Activated naive CD8-positive, alpha-beta T cell treated with anti-CD3 and anti-CD28 coated beads for 36 hours (primary cell): ENCODE data around the gene ARL17A. TPM values are rescaled to one million over a fixed set of nuclear protein-coding genes. Genes with fewer than 3 reads are reported as not detected.
"Not testable (repeated sequence)": the region's sequence is repeated elsewhere in the genome, so short reads cannot be mapped to it uniquely, and the experiment has no call there.

Source experiments
- DNase-seq: peaks from one replicate; pipeline ENCODE4 v3.0.0; 2021
- H3K27ac Mint-ChIP-seq: one replicate; pipeline ENCODE4 v1.8.0; 2022; ENCODE audit warnings: mild to moderate bottlenecking, moderate library complexity, mixed read lengths
- H3K27me3 Mint-ChIP-seq: one replicate; pipeline ENCODE4 v1.8.0; 2022; ENCODE audit warnings: mild to moderate bottlenecking, mixed read lengths
- H3K36me3 Mint-ChIP-seq: one replicate; pipeline ENCODE4 v1.8.0; 2021; ENCODE audit warnings: mild to moderate bottlenecking, mixed read lengths
- H3K4me1 Mint-ChIP-seq: one replicate; pipeline ENCODE4 v1.8.0; 2021; ENCODE audit warnings: mixed read lengths
- H3K4me3 Mint-ChIP-seq: one replicate; pipeline ENCODE4 v1.8.0; 2022; ENCODE audit warnings: mild to moderate bottlenecking, moderate library complexity, mixed read lengths
- H3K9me3 Mint-ChIP-seq: one replicate; pipeline ENCODE4 v1.8.0; 2022; ENCODE audit warnings: mixed read lengths
- total RNA-seq, 2 experiments: library from RNA; stranded (reverse); gene quantifications; one replicate each; pipeline ENCODE4 v1.2.3, GENCODE V29; 2021

ARL17A gene
- total RNA-seq = 10 to 100 TPM; 10.4 to 13.0 TPM

- H3K4me3 Mint-ChIP-seq, H3K36me3 Mint-ChIP-seq, H3K9me3 Mint-ChIP-seq, H3K27me3 Mint-ChIP-seq, H3K4me1 Mint-ChIP-seq, H3K27ac Mint-ChIP-seq: not testable (repeated sequence)
- DNase-seq = peak; percentile 88
These were observed at the start of gene ARL17A for GRCh38 chr17:46579083-46580075. Gene ARL17A, minus strand, starts transcription at chr17:46579691. Its CDS starts 3,369 bp downstream, at chr17:46576322.

GRCh38 chr17:46628753-46629436 is 49.4 kb upstream of the ARL17A start:
- H3K4me3 Mint-ChIP-seq, H3K36me3 Mint-ChIP-seq, H3K27me3 Mint-ChIP-seq, DNase-seq, H3K4me1 Mint-ChIP-seq, H3K27ac Mint-ChIP-seq, H3K9me3 Mint-ChIP-seq: not testable (repeated sequence)

- H3K9me3 Mint-ChIP-seq, H3K27me3 Mint-ChIP-seq, H3K36me3 Mint-ChIP-seq, H3K27ac Mint-ChIP-seq, H3K4me3 Mint-ChIP-seq, DNase-seq, H3K4me1 Mint-ChIP-seq: not testable (repeated sequence)
These were observed 48.0 kb upstream of the ARL17A start for GRCh38 chr17:46627452-46627851.

- not testable (repeated sequence) for H3K9me3 Mint-ChIP-seq, DNase-seq, H3K27me3 Mint-ChIP-seq, H3K4me1 Mint-ChIP-seq, H3K4me3 Mint-ChIP-seq, H3K27ac Mint-ChIP-seq, H3K36me3 Mint-ChIP-seq
These were observed 45.2 kb upstream of the ARL17A start for GRCh38 chr17:46624726-46625125.

- not testable (repeated sequence) for H3K4me1 Mint-ChIP-seq, H3K9me3 Mint-ChIP-seq, H3K4me3 Mint-ChIP-seq, H3K27me3 Mint-ChIP-seq, H3K36me3 Mint-ChIP-seq, H3K27ac Mint-ChIP-seq, DNase-seq
These were observed 44.3 kb upstream of the ARL17A start for GRCh38 chr17:46623790-46624189.

GRCh38 chr17:46618975-46619374 is 39.5 kb upstream of the ARL17A start:
- not testable (repeated sequence) for H3K4me3 Mint-ChIP-seq, H3K36me3 Mint-ChIP-seq, H3K27ac Mint-ChIP-seq, H3K27me3 Mint-ChIP-seq, H3K4me1 Mint-ChIP-seq, DNase-seq, H3K9me3 Mint-ChIP-seq

- H3K27me3 Mint-ChIP-seq, H3K4me3 Mint-ChIP-seq, DNase-seq, H3K9me3 Mint-ChIP-seq, H3K27ac Mint-ChIP-seq, H3K36me3 Mint-ChIP-seq, H3K4me1 Mint-ChIP-seq: not testable (repeated sequence)
These were observed 37.6 kb upstream of the ARL17A start for GRCh38 chr17:46617121-46617520.

- H3K4me3 Mint-ChIP-seq, DNase-seq, H3K27me3 Mint-ChIP-seq, H3K27ac Mint-ChIP-seq, H3K4me1 Mint-ChIP-seq, H3K36me3 Mint-ChIP-seq, H3K9me3 Mint-ChIP-seq: not testable (repeated sequence)
These were observed 34.4 kb upstream of the ARL17A start for GRCh38 chr17:46613876-46614275.

GRCh38 chr17:46611304-46611703 is 31.8 kb upstream of the ARL17A start:
- not testable (repeated sequence) for H3K27ac Mint-ChIP-seq, H3K4me3 Mint-ChIP-seq, DNase-seq, H3K4me1 Mint-ChIP-seq, H3K9me3 Mint-ChIP-seq, H3K36me3 Mint-ChIP-seq, H3K27me3 Mint-ChIP-seq

- H3K4me1 Mint-ChIP-seq, H3K9me3 Mint-ChIP-seq, H3K36me3 Mint-ChIP-seq, DNase-seq, H3K27me3 Mint-ChIP-seq, H3K4me3 Mint-ChIP-seq, H3K27ac Mint-ChIP-seq: not testable (repeated sequence)
These were observed 23.6 kb upstream of the ARL17A start for GRCh38 chr17:46603125-46603524.

GRCh38 chr17:46600767-46601166 is 21.3 kb upstream of the ARL17A start:
- not testable (repeated sequence) for H3K4me3 Mint-ChIP-seq, H3K9me3 Mint-ChIP-seq, H3K4me1 Mint-ChIP-seq, H3K27ac Mint-ChIP-seq, H3K27me3 Mint-ChIP-seq, H3K36me3 Mint-ChIP-seq, DNase-seq

GRCh38 chr17:46598344-46598931 is 18.9 kb upstream of the ARL17A start:
- not testable (repeated sequence) for H3K9me3 Mint-ChIP-seq

GRCh38 chr17:46591332-46591731 is 11.8 kb upstream of the ARL17A start:
- H3K9me3 Mint-ChIP-seq, H3K4me3 Mint-ChIP-seq, H3K4me1 Mint-ChIP-seq, H3K27ac Mint-ChIP-seq, H3K27me3 Mint-ChIP-seq, H3K36me3 Mint-ChIP-seq, DNase-seq: not testable (repeated sequence)

More at GRCh38 chr17:46598344-46598931, 18.9 kb upstream of the ARL17A start:
- not testable (repeated sequence) for H3K4me3 Mint-ChIP-seq, H3K27ac Mint-ChIP-seq, H3K4me1 Mint-ChIP-seq, DNase-seq, H3K27me3 Mint-ChIP-seq, H3K36me3 Mint-ChIP-seq

GRCh38 chr17:46590157-46591146 is 11.0 kb upstream of the ARL17A start, which contains the start of gene NSF:
Gene NSF, plus strand, starts transcription at chr17:46590669. Its CDS starts 107 bp downstream, at chr17:46590776.
- H3K4me3 Mint-ChIP-seq, H3K4me1 Mint-ChIP-seq, H3K27ac Mint-ChIP-seq, H3K36me3 Mint-ChIP-seq, H3K27me3 Mint-ChIP-seq, H3K9me3 Mint-ChIP-seq, DNase-seq: not testable (repeated sequence)
